GM12878 (cell line): ENCODE data around the gene TUBD1. TPM values are rescaled to one million over a fixed set of nuclear protein-coding genes. Genes with fewer than 3 reads are reported as not detected.

Experiments
- ATAC-seq: fragments of 200-7000 bp; cut with Tn5 transposase; 3 replicates; pipeline ENCODE4 v1.9.1; 2020; ENCODE audit warnings: mild to moderate bottlenecking, moderate library complexity
- BruUV-seq: library from RNA; stranded (reverse); fragments of 400-500 nt; replicated peaks from 2 replicates; lab custom pipeline; 2021; lab: Mats Ljungman, UMichigan
- CTCF ChIA-PET: fragments of 300-600 bp; sonication (Branson Sonifier 250); formaldehyde crosslinking; extraction: SDS; loops from one replicate; lab custom pipeline; 2021; ENCODE audit warnings: inconsistent platforms; lab: Yijun Ruan, JAX
- POLR2A ChIA-PET: fragments of 350-600 bp; formaldehyde crosslinking; extraction: SDS; loops from one replicate; lab custom pipeline; 2021; ENCODE audit warnings: inconsistent platforms; lab: Charles Lee
- RAD21 ChIA-PET: fragments of 300-600 bp; sonication (Branson Sonifier 250); formaldehyde crosslinking; loops from one replicate; lab custom pipeline; 2023; ENCODE audit warnings: antibody characterized with exemption; ENCODE audit not compliant: unreplicated experiment; lab: Charles Lee
- SMC1A ChIA-PET: fragments of 300-600 bp; sonication (Branson Sonifier 250); formaldehyde crosslinking; loops from one replicate; lab custom pipeline; 2023; ENCODE audit not compliant: unreplicated experiment, uncharacterized antibody; lab: Charles Lee
- DNase-seq: peaks from one replicate; pipeline ENCODE4 v3.0.0-alpha.2; 2011; ENCODE audit warnings: low read depth, low spot score
- FAIRE-seq: peaks from 3 replicates; lab custom pipeline; 2011; peaks lifted over from hg19 to GRCh38; lab: Jason Lieb, UNC
- H2AFZ ChIP-seq: 2 replicates; pipeline ENCODE4 v1.6.0; 2011; ENCODE audit warnings: low read depth, low read length, control low read depth; ENCODE audit not compliant: control insufficient read depth
- H3K27ac ChIP-seq: 2 replicates; pipeline ENCODE4 v1.5.1; 2011; ENCODE audit warnings: control low read depth; ENCODE audit not compliant: control insufficient read depth, insufficient read depth
- H3K27me3 ChIP-seq, 2 experiments: replicated peaks in 1 of 2; 2 replicates each; pipeline versions ENCODE4 v1.6.0 to v1.6.1; 2011; ENCODE audit warnings: low read length in 1 of 2; ENCODE audit not compliant: control insufficient read depth in 2 of 2, insufficient read depth in 2 of 2
- H3K36me3 ChIP-seq, 2 experiments: 2 replicates each; pipeline ENCODE4 v1.5.1; 2011; ENCODE audit warnings: low read length in 1 of 2; ENCODE audit not compliant: control insufficient read depth in 2 of 2, insufficient read depth in 2 of 2
- H3K4me1 ChIP-seq: 2 replicates; pipeline ENCODE4 v1.6.1; 2011; ENCODE audit warnings: mild to moderate bottlenecking, low read length, moderate library complexity, mixed read lengths; ENCODE audit not compliant: control insufficient read depth, insufficient read depth
- H3K4me2 ChIP-seq: 2 replicates; pipeline ENCODE4 v1.6.0; 2011; ENCODE audit warnings: control low read depth; ENCODE audit not compliant: control insufficient read depth, insufficient read depth
- H3K4me3 ChIP-seq: fragments of 200-600 bp; sonication (generic); 2 replicates; pipeline ENCODE4 v1.5.1; 2016
- H3K79me2 ChIP-seq: 2 replicates; pipeline ENCODE4 v1.6.0; 2011; ENCODE audit warnings: low read length; ENCODE audit not compliant: control insufficient read depth, insufficient read depth
- H3K9ac ChIP-seq: 2 replicates; pipeline ENCODE4 v1.8.0; 2011; ENCODE audit warnings: low read length, control low read depth, mixed read lengths; ENCODE audit not compliant: control insufficient read depth, insufficient read depth
- H3K9me3 ChIP-seq: replicated peaks from 3 replicates; pipeline ENCODE4 v1.5.1; 2011; ENCODE audit warnings: mild to moderate bottlenecking, low read length; ENCODE audit not compliant: control insufficient read depth, insufficient read depth
- H4K20me1 ChIP-seq: 2 replicates; pipeline ENCODE4 v1.6.0; 2011; ENCODE audit not compliant: control insufficient read depth, insufficient read depth
- BRCA1 ChIP-seq: IDR thresholded peaks from 2 replicates; pipeline ENCODE4 v1.6.1; 2011; ENCODE audit warnings: low read depth, low read length, improper control_type of control experiment
- ESRRA ChIP-seq: IDR thresholded peaks from 2 replicates; pipeline ENCODE4 v1.6.1; 2012; ENCODE audit warnings: mild to moderate bottlenecking, low read length, improper control_type of control experiment
- HDGF ChIP-seq: fragments of 450-650 bp; IDR thresholded peaks from 2 replicates; pipeline ENCODE4 v1.6.1; 2016; ENCODE audit warnings: antibody characterized with exemption
- HSF1 ChIP-seq: fragments of 150-350 bp; IDR thresholded peaks from 2 replicates; pipeline ENCODE4 v1.6.1; 2014; ENCODE audit warnings: mild to moderate bottlenecking, low read depth, low read length
- IRF3 ChIP-seq: fragments of 450-650 bp; IDR thresholded peaks from 2 replicates; pipeline ENCODE4 v1.6.1; 2014; ENCODE audit warnings: mild to moderate bottlenecking
- KAT2A ChIP-seq: conservative IDR thresholded peaks from 2 replicates; pipeline ENCODE4 v1.6.1; 2011; ENCODE audit warnings: low read depth, low read length; ENCODE audit not compliant: control insufficient read depth
- MLLT1 ChIP-seq: fragments of 450-650 bp; IDR thresholded peaks from 2 replicates; pipeline ENCODE4 v1.6.1; 2016; ENCODE audit warnings: mild to moderate bottlenecking
- NFXL1 ChIP-seq: fragments of 450-650 bp; IDR thresholded peaks from 2 replicates; pipeline ENCODE4 v1.6.1; 2017; ENCODE audit warnings: antibody characterized with exemption, mild to moderate bottlenecking, borderline replicate concordance
- NR2F1 ChIP-seq: fragments of 450-650 bp; conservative IDR thresholded peaks from 2 replicates; pipeline ENCODE4 v1.6.1; 2017; ENCODE audit warnings: mild to moderate bottlenecking
- NRF1 ChIP-seq: conservative IDR thresholded peaks from 2 replicates; pipeline ENCODE4 v1.6.1; 2011; ENCODE audit warnings: mild to moderate bottlenecking, low read depth, low read length, improper control_type of control experiment
- PBX3 ChIP-seq: IDR thresholded peaks from 2 replicates; pipeline ENCODE4 v1.6.1; 2011; ENCODE audit warnings: mild to moderate bottlenecking, low read depth, low read length, moderate library complexity; ENCODE audit not compliant: insufficient replicate concordance
- POLR2A ChIP-seq: IDR thresholded peaks from 2 replicates; pipeline ENCODE4 v1.6.1; 2011; ENCODE audit warnings: low read depth, mild to moderate bottlenecking, low read length
- SREBF1 ChIP-seq: IDR thresholded peaks from 2 replicates; pipeline ENCODE4 v1.6.1; 2012; ENCODE audit warnings: mild to moderate bottlenecking, low read length
- TCF7 ChIP-seq: IDR thresholded peaks from 2 replicates; pipeline ENCODE4 v1.6.1; 2014; ENCODE audit warnings: antibody characterized with exemption, borderline replicate concordance
- ZNF217 ChIP-seq: fragments of 450-650 bp; IDR thresholded peaks from 2 replicates; pipeline ENCODE4 v1.6.1; 2017; ENCODE audit warnings: antibody characterized with exemption, mild to moderate bottlenecking
- ZNF384 ChIP-seq: IDR thresholded peaks from 2 replicates; pipeline ENCODE4 v1.6.1; 2012; ENCODE audit warnings: low read depth, mild to moderate bottlenecking, low read length, improper control_type of control experiment, borderline replicate concordance
- ZNF622 ChIP-seq: fragments of 450-650 bp; IDR thresholded peaks from 2 replicates; pipeline ENCODE4 v1.6.1; 2017; ENCODE audit warnings: mild to moderate bottlenecking, inconsistent platforms
- WGBS: methylation state at CpG from one replicate; pipeline ENCODE4 v1.1.6; 2016; ENCODE audit warnings: low lambda C conversion rate; ENCODE audit not compliant: insufficient replicate concordance, insufficient coverage; ENCODE audit errors: missing lambda C conversion rate; 5-methylcytosine and 5-hydroxymethylcytosine counted together
- in situ Hi-C: fragments of 300-500 bp; cut with MboI; formaldehyde crosslinking; loops from 9 replicates; pipeline ENCODE4 v1.14.3; 2018; ENCODE audit warnings: mixed read lengths
- intact Hi-C: fragments of 100-400 bp; cut with micrococcal nuclease; formaldehyde crosslinking; loops from one replicate; pipeline ENCODE4 v1.14.2; 2022; ENCODE audit not compliant: unreplicated experiment
- polyA plus RNA-seq, 11 experiments: library from polyadenylated mRNA; depleted of rRNA in 4 of 11; unstranded in 6 of 11; stranded (reverse) in 5 of 11; fragments of >200 nt; fragmentation: Nextera tagmentation in 4 of 11; fragmentation: Illumina TruSeq in 1 of 11; extraction: Ambion mirVana in 4 of 11; extraction: Trizol in 1 of 11; gene quantifications; 1 replicate in 1 of 11; 2 replicates in 10 of 11; pipeline versions ENCODE4 v1.2.1 to v1.2.3, GENCODE V29; 2011 to 2016; ENCODE audit warnings: inconsistent platforms in 2 of 11, missing spikeins in 2 of 11, low read depth in 1 of 11
- total RNA-seq, 4 experiments: library from RNA; depleted of rRNA in 3 of 4; stranded (reverse); fragments of >200 nt in 3 of 4; fragmentation: Illumina TruSeq in 1 of 4; extraction: Trizol in 1 of 4; gene quantifications; 2 replicates each; pipeline versions ENCODE4 v1.2.1 to v1.2.3, GENCODE V29; 2013 to 2021

Gene TUBD1
- total and polyA plus RNA-seq, 10 of the 15 experiments (the other 5 are each of a cell fraction or from before 2014, with no cell fraction given): 5.3 to 10.8 (median 8.3) TPM

GRCh38 chr17:59827721-59828477 is 64.8 kb downstream of the TUBD1 start:
- Histone ChIP-seq H3K27me3 (no peaks in the 10 kb centered on the region), H3K36me3 (no peaks in the 10 kb centered on the region), H4K20me1 (no peaks in the 10 kb centered on the region), H2AFZ (no peak overlapping the region), H3K4me2 (peak overlapping the region; percentile 95), H3K9ac (peak overlapping the region; percentile 84), H3K79me2 (peaks cover 50% of the 10 kb centered on the region), H3K27ac (peak overlapping the region; percentile 98), H3K4me3 (peak overlapping the region; percentile 65), H3K9me3 (no peaks in the 10 kb centered on the region), H3K4me1 (peaks cover 73% of the 10 kb centered on the region)
- ChIA-PET SMC1A (interaction anchor here (0.6 to 15.2 kb wide), 20 partner anchors 9 to 121 kb away, joined by 3 to 250 read pairs (median 6); partner anchors contain the start of genes PTRH2 and VMP1), RAD21 (interaction anchor here (0.5 to 11.5 kb wide), 11 partner anchors 11 to 75 kb away, joined by 3 to 223 read pairs (median 15); no protein-coding TSS in a partner anchor), POLR2A (interaction anchor here (0.6 to 12.0 kb wide), 13 partner anchors 8 to 75 kb away, joined by 3 to 332 read pairs (median 8); no protein-coding TSS in a partner anchor), CTCF (interaction anchor here (0.8 to 7.9 kb wide), 17 partner anchors 10 to 120 kb away, joined by 3 to 75 read pairs (median 5); partner anchors contain the start of gene VMP1)
- peak; percentile 49 for ATAC-seq
- TSS peak; percentile 93 for BruUV-seq
- no peak for DNase-seq
- WGBS: 2% methylated on average over 5 of the region's 5 CpGs
- FAIRE-seq: no peak
- in situ Hi-C loops (loop anchor here (5.0 kb wide), 1 partner anchor 41 kb away; no protein-coding TSS in a partner anchor), intact Hi-C loops (loop anchor here (2.0 kb wide), 1 partner anchor 75 kb away; no protein-coding TSS in a partner anchor)
- TF ChIP-seq NFXL1 (no peak), ZNF384 (peak; percentile 96), KAT2A (no peak), ZNF622 (no peak), NRF1 (no peak), POLR2A (no peak), IRF3 (no peak), ESRRA (no peak), TCF7 (no peak), BRCA1 (no peak), SREBF1 (no peak), HDGF (no peak), NR2F1 (no peak), MLLT1 (peak; percentile 81; the same call in 1 of the 2 replicates), ZNF217 (0 out of 2 replicates have a peak, but pooled peaks have one; percentile 18), PBX3 (no peak), HSF1 (no peak)
